Heart right ventricle (tissue), 16 donors: ENCODE results near the gene SRSF12. TPM values are rescaled to one million over a fixed set of nuclear protein-coding genes. Genes with fewer than 3 reads are reported as not detected.

Source experiments
- ATAC-seq, 8 donors: fragments of 200-7000 bp; cut with Tn5 transposase; one replicate each; pipeline ENCODE4 v1.9.1; 2020; ENCODE audit warnings: mild to moderate bottlenecking in 8 of 8, moderate library complexity in 8 of 8, moderate number of reproducible peaks in 1 of 8
- DNase-seq, 2 donors: peaks; one replicate each; pipeline ENCODE4 v3.0.0-alpha.2; 2020
- H3K27ac ChIP-seq, 10 donors: fragments of 200-600 bp; sonication (generic) in 2 of 10; one replicate each; pipeline versions ENCODE4 v1.5.0 to v1.8.0; 2020 to 2022; ENCODE audit warnings: mild to moderate bottlenecking in 3 of 10
- H3K27me3 ChIP-seq, 7 donors: fragments of 200-600 bp; one replicate each; pipeline ENCODE4 v1.8.0; 2021 to 2022; ENCODE audit warnings: mild to moderate bottlenecking in 2 of 7
- H3K36me3 ChIP-seq, 9 donors: fragments of 200-600 bp; sonication (generic) in 1 of 9; one replicate each; pipeline versions ENCODE4 v1.5.0 to v1.8.0; 2020 to 2022; ENCODE audit warnings: mild to moderate bottlenecking in 2 of 9
- H3K4me1 ChIP-seq, 9 donors: fragments of 200-600 bp; sonication (generic) in 1 of 9; one replicate each; pipeline versions ENCODE4 v1.5.0 to v1.8.0; 2020 to 2022; ENCODE audit warnings: mild to moderate bottlenecking in 4 of 9
- H3K4me3 ChIP-seq, 10 donors: fragments of 200-600 bp; sonication (generic) in 2 of 10; one replicate each; pipeline versions ENCODE4 v1.5.0 to v1.8.0; 2020 to 2022; ENCODE audit warnings: mild to moderate bottlenecking in 7 of 10, moderate library complexity in 2 of 10
- H3K9me3 ChIP-seq, 11 donors: fragments of 200-600 bp in 10 of 11; sonication (generic) in 2 of 11; one replicate each; pipeline versions ENCODE4 v1.5.0 to v1.8.0; 2013 to 2022; ENCODE audit warnings: mild to moderate bottlenecking in 2 of 11, control low read depth in 1 of 11, moderate library complexity in 1 of 11
- CTCF ChIP-seq, 9 donors: fragments of 200-600 bp; sonication (generic) in 2 of 9; IDR thresholded peaks; one replicate each; pipeline versions ENCODE4 v1.5.0 to v1.8.0; 2021 to 2022; ENCODE audit warnings: antibody characterized with exemption in 9 of 9, mild to moderate bottlenecking in 5 of 9, moderate library complexity in 1 of 9
- WGBS, 2 donors: extraction: QIAGEN DNeasy Blood & Tissue Kit; methylation state at CpG; one replicate each; pipeline ENCODE4 v1.1.7; 2013; ENCODE audit warnings: inconsistent platforms in 1 of 2; 5-methylcytosine and 5-hydroxymethylcytosine counted together
- intact Hi-C, 10 donors: fragments of 100-400 bp; cut with DNase I; formaldehyde crosslinking; loops; one replicate each; pipeline versions ENCODE4 v1.11.1 to v1.14.2; 2022
- polyA plus RNA-seq, 2 donors: library from polyadenylated mRNA; stranded (reverse); fragments of 200-250 nt; gene quantifications; one replicate each; pipeline ENCODE4 v1.2.3, GENCODE V29; 2013
- total RNA-seq, 10 donors: library from RNA; stranded (reverse); fragmentation: NEBNext Ultra II Directional in 3 of 10; extraction: Animal tissue kit (Norgen Biotek cat#: 25700) in 3 of 10; gene quantifications; one replicate each; pipeline versions ENCODE4 v1.2.1 to v1.2.4, GENCODE V29; 2021 to 2023
- donor health status: Arrhythmogenic right ventricular cardiomyopathy.
- donor health status: ischemic (EF 13 %, LVEDD 7.1; RV severe dilation, severe dysfunction).
- donor health status: healthy with polysubstance abuse.
- donor health status: DM: no; HTN: yes; CAD: no.
- donor health status: DM: no; HTN: no; CAD: no.
- donor health status: ischemic (EF 25% LVEDD 6.9; RV normal size, moderate dysfunction).
- donor health status: ischemic (EF 25% LVEDD 5.7; RV mildly dilated, moderate dysfunction).
- donor health status: healthy.
- donor health status: DM: yes; HTN: yes; CAD: no.
- donor health status: Ischemic cardiomyopathy.
- donor health status: ischemic (EF 35%, LVEDD 5.7; RV mildly dilated, moderate dysfunction).
- donor health status: nonischemic (EF 11% LVEDD 7.7; RV severe dilation, severe dysfunction).
- donor health status: DM: yes; HTN: yes; CAD: no.
- donor health status: PGD.
- donor health status: ischemic (EF 29% LVEDD 5.4; RV normal size, mild dysfunction).
- donor health status: nonischemic (EF 23%, LVEDD 6.1; RV moderate dilation, normal function).

SRSF12 gene
- total and polyA plus RNA-seq, 12 donors: 0.06 to 0.47 (median 0.17) TPM; not detected in 2

- no peak overlapping the region for H3K27ac ChIP-seq
- peaks cover 0 to 4% (median 0%) of the 10 kb centered on the region in 9 donors for H3K4me1 ChIP-seq
- DNase-seq (no peak), ATAC-seq (peak in 5 of 8 donors; percentile 55 to 72 (median 71))
- no peak overlapping the region for H3K4me3 ChIP-seq
- TF ChIP-seq CTCF (IDR thresholded peaks at IDR 0.05): peak; percentile 21 to 72 (median 55)
- peaks cover 0 to 5% (median 0%) of the 10 kb centered on the region in 11 donors for H3K9me3 ChIP-seq
- intact Hi-C loops: loop anchor here in 9 of 10 donors (1.0 to 10.0 kb wide), 7 partner anchors 120 to 242 kb away; no protein-coding TSS in a partner anchor
- no peaks in the 10 kb centered on the region for H3K27me3 ChIP-seq
- H3K36me3 ChIP-seq: no peaks in the 10 kb centered on the region
These were observed 4.8 kb upstream of the SRSF12 start for GRCh38 chr6:89122625-89123024.

DNA sequence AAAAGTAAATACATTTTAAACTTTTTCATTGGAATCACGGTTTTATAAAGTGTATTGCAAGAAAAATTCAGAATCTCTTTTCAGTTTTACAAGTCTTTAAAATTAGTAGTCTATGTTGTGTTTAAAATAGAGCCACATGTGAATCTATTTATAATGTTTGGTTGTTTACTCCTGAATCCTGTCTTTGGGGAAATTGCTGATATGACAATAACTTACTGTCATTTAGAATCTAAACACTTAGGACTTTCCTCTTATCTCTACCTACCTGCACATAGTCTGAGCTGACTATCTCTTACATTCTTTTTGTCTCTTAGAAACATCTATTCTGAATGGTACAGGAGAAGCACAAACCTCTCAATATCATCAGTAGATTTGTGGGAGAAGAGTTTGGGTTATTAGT, 4.1 kb upstream of the SRSF12 start:
- no peak overlapping the region for H3K4me3 ChIP-seq
- H3K9me3 ChIP-seq: no peaks in the 10 kb centered on the region
- H3K27ac ChIP-seq: no peak overlapping the region
- DNase-seq: no peak
- H3K27me3 ChIP-seq: no peaks in the 10 kb centered on the region
- H3K36me3 ChIP-seq: no peaks in the 10 kb centered on the region
- intact Hi-C loops: loop anchor here in 9 of 10 donors (1.0 to 10.0 kb wide), 7 partner anchors 120 to 243 kb away; no protein-coding TSS in a partner anchor
- ATAC-seq: no peak
- H3K4me1 ChIP-seq: peaks cover 0 to 8% (median 3%) of the 10 kb centered on the region in 9 donors
- WGBS, 2 donors: 89 to 92% methylated on average over 1 of the region's 1 CpG
- no peak for TF ChIP-seq CTCF (IDR thresholded peaks at IDR 0.05)

- Histone ChIP-seq H3K27ac (no peak overlapping the region), H3K9me3 (no peaks in the 10 kb centered on the region), H3K4me3 (no peak overlapping the region), H3K4me1 (peaks cover 0 to 14% (median 7%) of the 10 kb centered on the region in 9 donors), H3K36me3 (no peaks in the 10 kb centered on the region), H3K27me3 (no peaks in the 10 kb centered on the region)
- TF ChIP-seq CTCF (IDR thresholded peaks at IDR 0.05): no peak
- WGBS, 2 donors: 91 to 95% methylated on average over 4 of the region's 4 CpGs
- intact Hi-C loops: loop anchor here in 8 of 10 donors (5.0 to 10.0 kb wide), 5 partner anchors 122 to 244 kb away; no protein-coding TSS in a partner anchor
- ATAC-seq (no peak), DNase-seq (no peak)
These were observed 2.5 kb upstream of the SRSF12 start for GRCh38 chr6:89120371-89120770.

DNA sequence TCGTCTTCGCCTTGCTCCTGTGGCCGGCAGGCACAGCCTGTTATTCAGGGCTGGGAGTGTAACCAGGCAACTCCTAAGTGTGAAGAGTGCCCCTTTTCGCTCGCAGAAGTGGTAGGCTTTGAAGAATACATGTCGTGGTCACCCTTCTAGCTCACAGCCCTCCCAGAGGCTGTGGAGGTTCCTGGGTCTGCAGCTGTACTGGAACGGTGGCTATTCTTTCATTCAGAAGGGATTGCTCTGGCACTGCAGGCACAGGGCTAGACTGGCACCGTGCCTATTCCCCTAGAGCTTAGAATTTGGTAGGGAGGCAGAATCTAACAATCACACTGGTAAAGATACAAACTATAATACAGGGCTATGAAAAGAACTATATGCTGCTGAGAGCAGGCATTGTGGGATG, 1.1 kb upstream of the SRSF12 start:
- H3K27me3 ChIP-seq: no peaks in the 10 kb centered on the region
- no peak overlapping the region for H3K27ac ChIP-seq
- DNase-seq (no peak), ATAC-seq (peak in 1 of 8 donors; percentile 11)
- WGBS, 2 donors: 87 to 92% methylated on average over 8 of the region's 8 CpGs
- H3K36me3 ChIP-seq: no peaks in the 10 kb centered on the region
- no peak for TF ChIP-seq CTCF (IDR thresholded peaks at IDR 0.05)
- H3K4me1 ChIP-seq: peaks cover 0 to 14% (median 7%) of the 10 kb centered on the region in 9 donors
- H3K4me3 ChIP-seq: no peak overlapping the region
- intact Hi-C loops: loop anchor here in 4 of 10 donors (5.0 to 10.0 kb wide), 5 partner anchors 37 to 246 kb away; partner anchors contain the start of gene PNRC1 (in 1 of the 4)
- no peaks in the 10 kb centered on the region for H3K9me3 ChIP-seq
